Mesothelial cell of epicardium (in vitro differentiated cells): Measurements from ENCODE around the gene SETD2. TPM values are rescaled to one million over a fixed set of nuclear protein-coding genes. Genes with fewer than 3 reads are reported as not detected.
A peak's percentile ranks its signal among the peaks of the same experiment; 100 is the strongest.
"Not testable (repeated sequence)": the region's sequence is repeated elsewhere in the genome, so short reads cannot be mapped to it uniquely, and the experiment has no call there.

Experiments
- DNase-seq, 2 experiments: peaks; one replicate each; pipeline ENCODE4 v3.0.0; 2021; ENCODE audit warnings: low spot score in 2 of 2; ENCODE audit not compliant: unreplicated experiment in 2 of 2
- H3K27ac Mint-ChIP-seq: 2 replicates; pipeline ENCODE4 v1.8.0; 2021; ENCODE audit warnings: mixed read lengths
- H3K27me3 Mint-ChIP-seq: 2 replicates; pipeline ENCODE4 v1.8.0; 2021; ENCODE audit warnings: low read depth, mixed read lengths
- H3K36me3 Mint-ChIP-seq: 2 replicates; pipeline ENCODE4 v1.8.0; 2021; ENCODE audit warnings: mixed read lengths
- H3K4me1 Mint-ChIP-seq: 2 replicates; pipeline ENCODE4 v1.8.0; 2021; ENCODE audit warnings: mixed read lengths
- H3K4me3 Mint-ChIP-seq: 2 replicates; pipeline ENCODE4 v1.8.0; 2021; ENCODE audit warnings: mild to moderate bottlenecking, moderate library complexity, mixed read lengths
- H3K9me3 Mint-ChIP-seq: 2 replicates; pipeline ENCODE4 v1.8.0; 2021; ENCODE audit warnings: mixed read lengths
- total RNA-seq: library from RNA; stranded (reverse); gene quantifications from 3 replicates; pipeline ENCODE4 v1.2.1, GENCODE V29; 2021
- TF ChIP-seq, protein P1 (sequence below): fragments of 200-600 bp; sonication (generic); IDR thresholded peaks from one replicate; pipeline ENCODE4 v1.5.0; 2021; ENCODE audit warnings: antibody characterized with exemption; ENCODE audit not compliant: unreplicated experiment

Gene SETD2
- total RNA-seq, 1 donor from 2014 or later = 73.1 TPM

DNA sequence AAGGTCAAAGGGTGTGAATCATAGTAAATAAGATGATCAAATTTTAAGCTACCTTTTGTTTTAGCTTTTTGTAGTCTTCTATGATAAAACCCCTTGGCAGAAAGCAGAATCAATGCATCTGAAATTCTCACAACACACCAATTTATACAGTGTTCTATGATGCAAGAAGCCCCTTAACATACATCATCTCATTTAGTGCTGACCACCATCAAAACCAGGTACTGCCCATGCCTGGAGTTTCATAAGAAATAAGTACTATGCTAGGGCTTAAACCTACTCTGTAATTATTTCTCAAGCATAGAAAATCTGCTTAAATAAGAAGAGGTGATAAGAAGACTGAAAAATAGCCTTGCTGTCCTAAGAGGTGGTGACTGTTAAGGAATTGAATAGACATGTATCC is 116.8 kb downstream of the SETD2 start:
- H3K27ac Mint-ChIP-seq = no peak overlapping the region
- no peaks in the 10 kb centered on the region for H3K27me3 Mint-ChIP-seq
- H3K36me3 Mint-ChIP-seq = peaks cover 16% of the 10 kb centered on the region
- no peak overlapping the region for H3K4me3 Mint-ChIP-seq
- TF ChIP-seq, protein P1, sequence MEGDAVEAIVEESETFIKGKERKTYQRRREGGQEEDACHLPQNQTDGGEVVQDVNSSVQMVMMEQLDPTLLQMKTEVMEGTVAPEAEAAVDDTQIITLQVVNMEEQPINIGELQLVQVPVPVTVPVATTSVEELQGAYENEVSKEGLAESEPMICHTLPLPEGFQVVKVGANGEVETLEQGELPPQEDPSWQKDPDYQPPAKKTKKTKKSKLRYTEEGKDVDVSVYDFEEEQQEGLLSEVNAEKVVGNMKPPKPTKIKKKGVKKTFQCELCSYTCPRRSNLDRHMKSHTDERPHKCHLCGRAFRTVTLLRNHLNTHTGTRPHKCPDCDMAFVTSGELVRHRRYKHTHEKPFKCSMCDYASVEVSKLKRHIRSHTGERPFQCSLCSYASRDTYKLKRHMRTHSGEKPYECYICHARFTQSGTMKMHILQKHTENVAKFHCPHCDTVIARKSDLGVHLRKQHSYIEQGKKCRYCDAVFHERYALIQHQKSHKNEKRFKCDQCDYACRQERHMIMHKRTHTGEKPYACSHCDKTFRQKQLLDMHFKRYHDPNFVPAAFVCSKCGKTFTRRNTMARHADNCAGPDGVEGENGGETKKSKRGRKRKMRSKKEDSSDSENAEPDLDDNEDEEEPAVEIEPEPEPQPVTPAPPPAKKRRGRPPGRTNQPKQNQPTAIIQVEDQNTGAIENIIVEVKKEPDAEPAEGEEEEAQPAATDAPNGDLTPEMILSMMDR = no peak
- H3K9me3 Mint-ChIP-seq = no peaks in the 10 kb centered on the region
- no peak for DNase-seq
- peaks cover 14% of the 10 kb centered on the region for H3K4me1 Mint-ChIP-seq

DNA sequence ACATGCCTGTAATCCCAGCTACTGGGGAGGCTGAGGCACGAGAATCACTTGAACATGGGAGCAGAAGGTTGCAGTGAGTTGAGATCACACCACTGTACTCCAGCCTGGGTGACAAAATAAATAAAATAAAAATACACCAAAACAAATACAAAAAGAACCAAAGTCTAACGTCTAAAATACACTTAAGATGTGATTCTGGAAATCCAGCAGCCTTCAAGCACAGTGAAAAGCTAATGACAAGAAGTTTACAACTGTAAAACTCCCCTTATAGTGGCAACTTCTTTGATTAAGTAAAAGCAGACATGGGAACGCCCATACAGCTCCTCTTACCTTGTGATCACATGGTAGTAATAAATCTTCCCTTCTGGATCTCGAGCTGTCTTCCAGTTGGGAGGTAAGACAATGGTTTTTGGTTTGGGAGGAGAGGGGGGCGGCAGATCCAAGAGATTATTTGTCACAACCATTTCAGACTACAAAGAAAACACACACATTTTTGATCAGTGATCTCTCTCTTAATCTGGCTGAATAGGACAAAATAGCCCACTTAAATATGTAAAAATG is 121.6 kb downstream of the SETD2 start:
- TF ChIP-seq, protein P1 = no peak
- peak overlapping the region; percentile 45 for H3K27ac Mint-ChIP-seq

DNA sequence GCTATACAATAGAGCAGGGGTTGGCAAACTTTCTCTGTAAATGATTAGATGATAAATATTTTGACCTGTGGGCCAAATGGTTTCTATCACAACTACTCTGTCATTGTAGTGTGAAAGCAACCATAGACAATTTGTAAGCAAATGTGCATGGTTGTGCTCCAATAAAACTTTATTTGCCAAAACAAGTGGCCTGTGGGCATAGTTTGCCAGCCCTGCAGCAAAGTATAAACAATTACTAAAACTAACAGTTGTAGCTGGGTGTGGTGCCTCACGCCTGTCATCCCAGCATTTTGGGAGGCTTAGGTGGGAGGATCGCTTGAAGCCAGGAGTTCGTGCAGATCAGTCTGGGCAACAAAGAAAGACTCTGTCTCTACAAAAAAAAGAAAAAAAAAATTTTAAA is 122.8 kb downstream of the SETD2 start:
- Mint-ChIP-seq H3K27ac (no peak overlapping the region), H3K27me3 (no peaks in the 10 kb centered on the region), H3K36me3 (peaks cover 38% of the 10 kb centered on the region), H3K9me3 (peaks cover 4% of the 10 kb centered on the region), H3K4me3 (no peak overlapping the region), H3K4me1 (peaks cover 9% of the 10 kb centered on the region)
- TF ChIP-seq, protein P1 = no peak
- no peak for DNase-seq

More for the DNA sequence above, 121.6 kb downstream of the SETD2 start:
- no peak overlapping the region for H3K4me3 Mint-ChIP-seq
- peaks cover 9% of the 10 kb centered on the region for H3K4me1 Mint-ChIP-seq
- H3K9me3 Mint-ChIP-seq = peaks cover 4% of the 10 kb centered on the region
- H3K36me3 Mint-ChIP-seq = peaks cover 36% of the 10 kb centered on the region
- no peaks in the 10 kb centered on the region for H3K27me3 Mint-ChIP-seq
- DNase-seq = no peak

DNA sequence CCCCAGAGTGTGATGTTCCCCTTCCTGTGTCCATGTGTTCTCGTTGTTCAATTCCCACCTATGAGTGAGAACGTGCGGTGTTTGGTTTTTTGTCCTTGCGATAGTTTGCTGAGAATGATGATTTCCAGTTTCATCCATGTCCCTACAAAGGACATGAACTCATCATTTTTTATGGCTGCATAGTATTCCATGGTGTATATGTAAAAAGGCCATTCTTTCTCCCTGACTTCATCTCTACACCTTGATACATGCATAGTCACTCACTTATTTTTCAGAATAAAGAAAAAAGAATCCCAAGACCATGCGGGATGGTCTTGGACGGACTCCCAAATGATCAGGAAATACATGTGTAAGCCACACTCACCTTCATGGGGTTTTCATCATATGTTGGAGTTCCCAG is 126.6 kb downstream of the SETD2 start:
- not testable (repeated sequence) for DNase-seq, H3K9me3 Mint-ChIP-seq, H3K4me3 Mint-ChIP-seq, H3K27me3 Mint-ChIP-seq, H3K4me1 Mint-ChIP-seq, H3K27ac Mint-ChIP-seq
- H3K36me3 Mint-ChIP-seq = peaks cover 39% of the 10 kb centered on the region

DNA sequence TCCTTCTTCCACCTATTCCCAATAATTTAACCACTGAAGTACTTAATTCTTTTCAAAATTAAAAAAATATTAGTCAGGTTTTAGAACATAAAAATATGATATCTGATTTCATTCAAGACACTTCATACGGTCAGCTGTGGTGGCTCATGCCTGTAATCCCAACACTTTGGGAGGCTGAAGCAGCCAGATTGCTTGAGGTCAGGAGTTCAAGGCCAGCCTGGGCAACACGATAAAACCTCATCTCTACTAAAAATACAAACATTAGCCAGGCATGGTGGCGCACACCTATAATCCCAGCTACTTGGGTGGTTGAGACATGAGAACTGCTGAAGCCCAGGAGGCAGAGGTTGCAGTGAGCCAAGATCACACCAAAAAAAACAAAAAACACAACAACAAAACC is 127.8 kb downstream of the SETD2 start:
- H3K9me3 Mint-ChIP-seq = peaks cover 4% of the 10 kb centered on the region
- no peak for DNase-seq
- no peak overlapping the region for H3K27ac Mint-ChIP-seq
- TF ChIP-seq, protein P1 = no peak
- peaks cover 5% of the 10 kb centered on the region for H3K4me1 Mint-ChIP-seq
- H3K4me3 Mint-ChIP-seq = no peak overlapping the region
- H3K27me3 Mint-ChIP-seq = no peaks in the 10 kb centered on the region
- peaks cover 39% of the 10 kb centered on the region for H3K36me3 Mint-ChIP-seq

DNA sequence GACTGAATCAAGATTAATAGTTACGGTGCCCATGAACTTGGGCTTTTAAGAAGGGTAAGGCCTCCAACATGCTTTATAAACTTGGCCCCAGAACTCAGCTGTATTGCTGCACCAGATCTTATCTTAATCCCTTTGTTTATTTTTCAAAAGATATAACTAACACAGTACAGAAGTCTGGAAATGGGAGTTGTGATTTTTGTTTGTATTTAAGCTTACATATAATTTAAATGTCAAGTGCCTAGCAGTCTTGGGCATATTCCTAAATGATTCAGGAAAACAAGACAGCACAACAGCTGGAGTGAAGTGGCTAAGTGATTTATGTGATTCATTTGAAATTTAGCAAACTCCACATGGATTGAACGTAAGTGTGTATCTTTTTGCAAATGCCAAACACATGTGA is 128.3 kb downstream of the SETD2 start:
- Mint-ChIP-seq H3K27me3 (no peaks in the 10 kb centered on the region), H3K36me3 (peaks cover 36% of the 10 kb centered on the region), H3K27ac (peak overlapping the region; percentile 77), H3K4me1 (peaks cover 5% of the 10 kb centered on the region), H3K4me3 (no peak overlapping the region), H3K9me3 (peaks cover 4% of the 10 kb centered on the region)
- no peak for DNase-seq
- TF ChIP-seq, protein P1 = no peak
